Liver (tissue), 9 donors: ENCODE data around the gene PCDH1. TPM values are rescaled to one million over a fixed set of nuclear protein-coding genes. Genes with fewer than 3 reads are reported as not detected.

Experiments used
- DNase-seq: peaks from one replicate; pipeline ENCODE4 v3.0.0-alpha.2; 2017; ENCODE audit warnings: low spot score
- H3K27ac ChIP-seq, 2 donors: one replicate each; pipeline ENCODE4 v1.7.0; 2013; ENCODE audit warnings: inconsistent platforms in 2 of 2, low read length in 2 of 2, control low read depth in 1 of 2, low read depth in 1 of 2, mild to moderate bottlenecking in 1 of 2
- H3K27me3 ChIP-seq, 4 donors: one replicate each; pipeline versions ENCODE4 v1.6.1 to v1.7.0; 2013; ENCODE audit warnings: low read length in 3 of 4, inconsistent platforms in 1 of 4, mild to moderate bottlenecking in 1 of 4, moderate library complexity in 1 of 4; ENCODE audit not compliant: control insufficient read depth in 4 of 4, insufficient read depth in 4 of 4
- H3K36me3 ChIP-seq, 4 donors: one replicate each; pipeline versions ENCODE4 v1.6.1 to v1.7.0; 2013; ENCODE audit warnings: low read length in 3 of 4, mild to moderate bottlenecking in 3 of 4, low read depth in 1 of 4, moderate library complexity in 1 of 4; ENCODE audit not compliant: control insufficient read depth in 4 of 4, insufficient read depth in 3 of 4
- H3K4me1 ChIP-seq, 4 donors: one replicate each; pipeline versions ENCODE4 v1.6.1 to v1.7.0; 2013; ENCODE audit warnings: low read length in 3 of 4, mild to moderate bottlenecking in 3 of 4, moderate library complexity in 1 of 4; ENCODE audit not compliant: control insufficient read depth in 4 of 4, insufficient read depth in 4 of 4
- H3K4me3 ChIP-seq, 3 donors: one replicate each; pipeline versions ENCODE4 v1.6.1 to v1.7.0; 2013; ENCODE audit warnings: low read length in 3 of 3, control low read depth in 1 of 3, low read depth in 1 of 3, mild to moderate bottlenecking in 1 of 3
- H3K9ac ChIP-seq, 2 donors: one replicate each; pipeline ENCODE4 v1.7.0; 2013; ENCODE audit warnings: low read length in 2 of 2, mild to moderate bottlenecking in 2 of 2, moderate library complexity in 2 of 2, control low read depth in 1 of 2, low read depth in 1 of 2
- H3K9me3 ChIP-seq, 4 donors: one replicate each; pipeline versions ENCODE4 v1.6.1 to v1.7.0; 2013; ENCODE audit warnings: low read length in 3 of 4; ENCODE audit not compliant: control insufficient read depth in 4 of 4
- ATF3 ChIP-seq: IDR thresholded peaks from 2 replicates; pipeline ENCODE4 v1.6.1; 2016; ENCODE audit warnings: antibody characterized with exemption
- FOXA1 ChIP-seq: IDR thresholded peaks from 2 replicates; pipeline ENCODE4 v1.6.1; 2016; ENCODE audit warnings: antibody characterized with exemption
- HNF4A ChIP-seq, 2 donors: conservative IDR thresholded peaks; 2 replicates each; pipeline ENCODE4 v1.6.1; 2016; ENCODE audit warnings: antibody characterized with exemption in 2 of 2, mild to moderate bottlenecking in 2 of 2
- HNF4G ChIP-seq: IDR thresholded peaks from 2 replicates; pipeline ENCODE4 v1.6.1; 2016; ENCODE audit warnings: antibody characterized with exemption
- JUND ChIP-seq, 2 donors: IDR thresholded peaks; 2 replicates each; pipeline ENCODE4 v1.6.1; 2016; ENCODE audit warnings: antibody characterized with exemption in 2 of 2
- NR2F2 ChIP-seq: IDR thresholded peaks from 2 replicates; pipeline ENCODE4 v1.6.1; 2016; ENCODE audit warnings: antibody characterized with exemption
- RAD21 ChIP-seq, 2 donors: IDR thresholded peaks; 2 replicates each; pipeline ENCODE4 v1.6.1; 2016; ENCODE audit warnings: antibody characterized with exemption in 2 of 2, mild to moderate bottlenecking in 2 of 2
- SP1 ChIP-seq: IDR thresholded peaks from 2 replicates; pipeline ENCODE4 v1.6.1; 2018; ENCODE audit warnings: antibody characterized with exemption, mild to moderate bottlenecking
- TAF1 ChIP-seq: conservative IDR thresholded peaks from 2 replicates; pipeline ENCODE4 v1.6.1; 2016; ENCODE audit warnings: antibody characterized with exemption, mild to moderate bottlenecking
- WGBS: extraction: QIAGEN DNeasy Blood & Tissue Kit; methylation state at CpG from one replicate; pipeline ENCODE4 v1.1.7; 2013; 5-methylcytosine and 5-hydroxymethylcytosine counted together
- polyA plus RNA-seq, 2 donors: library from polyadenylated mRNA; stranded (reverse) in 1 of 2; unstranded in 1 of 2; fragments of 200-250 nt in 1 of 2; fragments of >200 nt in 1 of 2; fragmentation: Nextera tagmentation in 1 of 2; extraction: Ambion mirVana in 1 of 2; gene quantifications; one replicate each; pipeline versions ENCODE4 v1.2.1 to v1.2.3, GENCODE V29; 2013 to 2015
- total RNA-seq, 2 donors: library from RNA; depleted of rRNA; stranded (reverse); fragments of >200 nt; gene quantifications; one replicate each; pipeline ENCODE4 v1.2.3, GENCODE V29; 2014
- TF ChIP-seq, protein P1 (sequence below): IDR thresholded peaks from 2 replicates; pipeline ENCODE4 v1.6.1; 2016; ENCODE audit warnings: antibody characterized with exemption
- TF ChIP-seq, protein P2 (sequence below): IDR thresholded peaks from 2 replicates; pipeline ENCODE4 v1.6.1; 2016; ENCODE audit warnings: antibody characterized with exemption, mild to moderate bottlenecking
- TF ChIP-seq, protein P3 (sequence below): IDR thresholded peaks from 2 replicates; pipeline ENCODE4 v1.6.1; 2016; ENCODE audit warnings: antibody characterized with exemption
- donor health status: healthy.
- donor health status: healthy.
- donor health status: healthy.
- donor health status: healthy.
- donor health status: healthy.

The PCDH1 gene
- total and polyA plus RNA-seq, 4 donors, result 9.3 to 52.8 (median 15.0) TPM

DNA sequence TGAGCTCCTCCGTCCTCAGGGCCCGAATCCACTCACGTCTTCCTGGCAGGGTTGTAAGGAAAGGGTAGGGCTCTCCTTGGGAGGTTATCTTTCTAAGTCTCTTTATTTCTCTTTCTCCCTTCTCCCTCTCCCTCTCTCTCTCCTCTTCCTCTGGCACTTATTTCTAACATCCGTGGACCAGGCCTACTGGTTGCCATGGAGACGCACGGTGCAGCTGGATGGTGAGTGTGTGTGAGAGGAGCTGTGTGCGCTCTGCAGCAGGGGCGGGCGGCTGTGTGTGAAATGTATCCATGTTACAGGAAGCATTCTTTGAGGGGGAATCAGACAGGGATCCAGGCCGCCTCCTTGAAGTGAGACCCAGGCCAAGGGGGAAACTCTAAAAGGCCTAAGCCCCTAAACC lies 32.2 kb downstream of the PCDH1 start:
- H3K27ac ChIP-seq, result no peak overlapping the region
- H3K9ac ChIP-seq, result no peak overlapping the region
- 78% methylated on average over 10 of the region's 10 CpGs for WGBS
- no peaks in the 10 kb centered on the region for H3K36me3 ChIP-seq
- no peaks in the 10 kb centered on the region for H3K27me3 ChIP-seq
- peaks cover 19 to 51% (median 40%) of the 10 kb centered on the region in 4 donors for H3K4me1 ChIP-seq
- no peak overlapping the region for H3K4me3 ChIP-seq
- no peak for DNase-seq
- H3K9me3 ChIP-seq, result no peaks in the 10 kb centered on the region
- TF ChIP-seq, protein P1, sequence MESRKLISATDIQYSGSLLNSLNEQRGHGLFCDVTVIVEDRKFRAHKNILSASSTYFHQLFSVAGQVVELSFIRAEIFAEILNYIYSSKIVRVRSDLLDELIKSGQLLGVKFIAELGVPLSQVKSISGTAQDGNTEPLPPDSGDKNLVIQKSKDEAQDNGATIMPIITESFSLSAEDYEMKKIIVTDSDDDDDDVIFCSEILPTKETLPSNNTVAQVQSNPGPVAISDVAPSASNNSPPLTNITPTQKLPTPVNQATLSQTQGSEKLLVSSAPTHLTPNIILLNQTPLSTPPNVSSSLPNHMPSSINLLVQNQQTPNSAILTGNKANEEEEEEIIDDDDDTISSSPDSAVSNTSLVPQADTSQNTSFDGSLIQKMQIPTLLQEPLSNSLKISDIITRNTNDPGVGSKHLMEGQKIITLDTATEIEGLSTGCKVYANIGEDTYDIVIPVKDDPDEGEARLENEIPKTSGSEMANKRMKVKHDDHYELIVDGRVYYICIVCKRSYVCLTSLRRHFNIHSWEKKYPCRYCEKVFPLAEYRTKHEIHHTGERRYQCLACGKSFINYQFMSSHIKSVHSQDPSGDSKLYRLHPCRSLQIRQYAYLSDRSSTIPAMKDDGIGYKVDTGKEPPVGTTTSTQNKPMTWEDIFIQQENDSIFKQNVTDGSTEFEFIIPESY, result no peak
- no peak for TF ChIP-seq ATF3

- Histone ChIP-seq H3K27me3 (no peaks in the 10 kb centered on the region), H3K9ac (no peak overlapping the region), H3K9me3 (no peaks in the 10 kb centered on the region), H3K4me3 (no peak overlapping the region), H3K36me3 (no peaks in the 10 kb centered on the region), H3K4me1 (peaks cover 20 to 54% (median 46%) of the 10 kb centered on the region in 4 donors), H3K27ac (no peak overlapping the region)
- 60% methylated on average over 6 of the region's 7 CpGs for WGBS
- TF ChIP-seq HNF4A (conservative IDR thresholded peaks at IDR 0.05) (no peak), NR2F2 (no peak), RAD21 (IDR thresholded peaks at IDR 0.05) (no peak)
- DNase-seq, result no peak
Observed at GRCh38 chr5:141845371-141845851, 32.8 kb downstream of the PCDH1 start.

DNA sequence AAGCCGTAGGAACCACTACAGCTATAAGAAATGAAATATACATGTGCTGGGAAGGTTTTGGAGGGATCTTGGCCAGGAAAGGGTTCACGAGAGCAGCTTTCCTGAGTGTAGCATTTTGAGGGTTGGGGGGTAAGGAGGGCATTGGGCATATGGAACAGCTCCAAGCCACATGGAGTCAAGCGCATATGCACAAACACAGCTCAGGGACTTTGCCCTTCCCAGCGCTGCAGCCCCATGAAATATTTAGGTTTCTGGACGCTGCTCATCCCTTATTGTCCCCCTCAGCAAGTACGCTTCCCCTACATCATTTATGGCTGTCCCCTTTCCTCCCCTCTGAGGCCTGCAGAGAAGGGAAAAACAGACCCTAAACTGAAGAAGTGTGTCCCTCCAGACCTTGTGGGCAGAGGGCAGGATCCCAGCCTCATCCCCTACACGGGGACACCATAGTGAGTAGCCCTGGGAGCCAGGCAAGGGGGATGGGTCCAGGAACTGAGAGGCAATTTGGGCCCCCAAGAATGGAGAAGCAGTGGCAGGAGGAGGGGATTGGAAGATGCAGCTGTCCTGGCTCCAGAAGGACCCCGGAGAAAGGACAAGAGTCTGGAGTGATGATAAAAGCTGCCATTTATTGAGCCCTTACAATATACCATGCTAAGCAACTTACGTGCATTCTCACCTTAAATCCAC lies 33.7 kb downstream of the PCDH1 start:
- Histone ChIP-seq H3K4me3 (no peak overlapping the region), H3K9me3 (no peaks in the 10 kb centered on the region), H3K27ac (no peak overlapping the region), H3K36me3 (no peaks in the 10 kb centered on the region), H3K9ac (no peak overlapping the region), H3K4me1 (peaks cover 21 to 58% (median 49%) of the 10 kb centered on the region in 4 donors), H3K27me3 (no peaks in the 10 kb centered on the region)
- TF ChIP-seq HNF4G (peak; percentile 33), TAF1 (no peak), JUND (IDR thresholded peaks at IDR 0.05) (no peak), FOXA1 (no peak), HNF4A (conservative IDR thresholded peaks at IDR 0.05) (peak; percentile 47 to 74), RAD21 (IDR thresholded peaks at IDR 0.05) (no peak), SP1 (peak; percentile 67)
- TF ChIP-seq, protein P2, sequence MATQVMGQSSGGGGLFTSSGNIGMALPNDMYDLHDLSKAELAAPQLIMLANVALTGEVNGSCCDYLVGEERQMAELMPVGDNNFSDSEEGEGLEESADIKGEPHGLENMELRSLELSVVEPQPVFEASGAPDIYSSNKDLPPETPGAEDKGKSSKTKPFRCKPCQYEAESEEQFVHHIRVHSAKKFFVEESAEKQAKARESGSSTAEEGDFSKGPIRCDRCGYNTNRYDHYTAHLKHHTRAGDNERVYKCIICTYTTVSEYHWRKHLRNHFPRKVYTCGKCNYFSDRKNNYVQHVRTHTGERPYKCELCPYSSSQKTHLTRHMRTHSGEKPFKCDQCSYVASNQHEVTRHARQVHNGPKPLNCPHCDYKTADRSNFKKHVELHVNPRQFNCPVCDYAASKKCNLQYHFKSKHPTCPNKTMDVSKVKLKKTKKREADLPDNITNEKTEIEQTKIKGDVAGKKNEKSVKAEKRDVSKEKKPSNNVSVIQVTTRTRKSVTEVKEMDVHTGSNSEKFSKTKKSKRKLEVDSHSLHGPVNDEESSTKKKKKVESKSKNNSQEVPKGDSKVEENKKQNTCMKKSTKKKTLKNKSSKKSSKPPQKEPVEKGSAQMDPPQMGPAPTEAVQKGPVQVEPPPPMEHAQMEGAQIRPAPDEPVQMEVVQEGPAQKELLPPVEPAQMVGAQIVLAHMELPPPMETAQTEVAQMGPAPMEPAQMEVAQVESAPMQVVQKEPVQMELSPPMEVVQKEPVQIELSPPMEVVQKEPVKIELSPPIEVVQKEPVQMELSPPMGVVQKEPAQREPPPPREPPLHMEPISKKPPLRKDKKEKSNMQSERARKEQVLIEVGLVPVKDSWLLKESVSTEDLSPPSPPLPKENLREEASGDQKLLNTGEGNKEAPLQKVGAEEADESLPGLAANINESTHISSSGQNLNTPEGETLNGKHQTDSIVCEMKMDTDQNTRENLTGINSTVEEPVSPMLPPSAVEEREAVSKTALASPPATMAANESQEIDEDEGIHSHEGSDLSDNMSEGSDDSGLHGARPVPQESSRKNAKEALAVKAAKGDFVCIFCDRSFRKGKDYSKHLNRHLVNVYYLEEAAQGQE, result no peak
- TF ChIP-seq, protein P3, sequence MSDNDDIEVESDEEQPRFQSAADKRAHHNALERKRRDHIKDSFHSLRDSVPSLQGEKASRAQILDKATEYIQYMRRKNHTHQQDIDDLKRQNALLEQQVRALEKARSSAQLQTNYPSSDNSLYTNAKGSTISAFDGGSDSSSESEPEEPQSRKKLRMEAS, result no peak
- WGBS, result 55% methylated on average over 9 of the region's 9 CpGs
- no peak for DNase-seq
